ENCODE data around the gene ITGA8. TPM values are rescaled to one million over a fixed set of nuclear protein-coding genes. Genes with fewer than 3 reads are reported as not detected.

Gene ITGA8
- total and polyA plus RNA-seq, 10 donors, result 1.7 to 60.3 (median 32.9) TPM

DNA sequence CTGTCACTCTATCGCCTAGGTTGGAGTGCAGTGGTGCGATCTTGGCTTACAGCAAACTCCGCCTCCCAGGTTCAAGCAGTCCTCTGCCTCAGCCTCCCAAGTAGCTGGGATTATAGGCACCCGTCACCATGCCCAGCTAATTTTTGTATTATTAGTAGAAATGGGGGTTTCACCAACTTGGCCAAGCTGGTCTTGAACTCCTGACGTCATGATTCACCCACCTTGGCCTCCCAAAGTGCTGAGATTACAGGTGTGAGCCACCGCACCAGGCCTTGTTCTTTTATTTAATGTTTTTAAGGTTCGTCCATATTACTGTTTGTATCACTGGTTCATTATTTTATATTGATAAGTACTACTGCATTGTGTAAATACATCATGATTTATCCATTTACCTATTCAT lies 10.2 kb upstream of the ITGA8 start:
- TF ChIP-seq POLR2AphosphoS5 (IDR thresholded peaks at IDR 0.05) (no peak), POLR2A (IDR thresholded peaks at IDR 0.05) (no peak)
- TF ChIP-seq, protein P1, sequence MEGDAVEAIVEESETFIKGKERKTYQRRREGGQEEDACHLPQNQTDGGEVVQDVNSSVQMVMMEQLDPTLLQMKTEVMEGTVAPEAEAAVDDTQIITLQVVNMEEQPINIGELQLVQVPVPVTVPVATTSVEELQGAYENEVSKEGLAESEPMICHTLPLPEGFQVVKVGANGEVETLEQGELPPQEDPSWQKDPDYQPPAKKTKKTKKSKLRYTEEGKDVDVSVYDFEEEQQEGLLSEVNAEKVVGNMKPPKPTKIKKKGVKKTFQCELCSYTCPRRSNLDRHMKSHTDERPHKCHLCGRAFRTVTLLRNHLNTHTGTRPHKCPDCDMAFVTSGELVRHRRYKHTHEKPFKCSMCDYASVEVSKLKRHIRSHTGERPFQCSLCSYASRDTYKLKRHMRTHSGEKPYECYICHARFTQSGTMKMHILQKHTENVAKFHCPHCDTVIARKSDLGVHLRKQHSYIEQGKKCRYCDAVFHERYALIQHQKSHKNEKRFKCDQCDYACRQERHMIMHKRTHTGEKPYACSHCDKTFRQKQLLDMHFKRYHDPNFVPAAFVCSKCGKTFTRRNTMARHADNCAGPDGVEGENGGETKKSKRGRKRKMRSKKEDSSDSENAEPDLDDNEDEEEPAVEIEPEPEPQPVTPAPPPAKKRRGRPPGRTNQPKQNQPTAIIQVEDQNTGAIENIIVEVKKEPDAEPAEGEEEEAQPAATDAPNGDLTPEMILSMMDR (IDR thresholded peaks at IDR 0.05 in 8 of 11, conservative IDR thresholded peaks at IDR 0.05 in 3 of 11), result no peak
- no peak for DNase-seq
- H3K27ac ChIP-seq, result no peak overlapping the region
- H3K9me3 ChIP-seq, result peaks cover 0 to 21% (median 9%) of the 10 kb centered on the region in 8 donors
- H3K4me3 ChIP-seq, result no peak overlapping the region
- peaks cover 0 to 12% (median 4%) of the 10 kb centered on the region in 6 donors for H3K4me1 ChIP-seq
- no peaks in the 10 kb centered on the region for H3K27me3 ChIP-seq (replicated peaks in 1 of 7)
- intact Hi-C loops (cut with DNase I; ENCODE audit: low total_unique reads), result loop anchor here (5.0 kb wide), 1 partner anchor 298 kb away; no protein-coding TSS in a partner anchor
- H3K36me3 ChIP-seq, result no peaks in the 10 kb centered on the region
- 87 to 95% (median 93%) methylated on average over 7 of the region's 7 CpGs for WGBS, 5 donors

DNA sequence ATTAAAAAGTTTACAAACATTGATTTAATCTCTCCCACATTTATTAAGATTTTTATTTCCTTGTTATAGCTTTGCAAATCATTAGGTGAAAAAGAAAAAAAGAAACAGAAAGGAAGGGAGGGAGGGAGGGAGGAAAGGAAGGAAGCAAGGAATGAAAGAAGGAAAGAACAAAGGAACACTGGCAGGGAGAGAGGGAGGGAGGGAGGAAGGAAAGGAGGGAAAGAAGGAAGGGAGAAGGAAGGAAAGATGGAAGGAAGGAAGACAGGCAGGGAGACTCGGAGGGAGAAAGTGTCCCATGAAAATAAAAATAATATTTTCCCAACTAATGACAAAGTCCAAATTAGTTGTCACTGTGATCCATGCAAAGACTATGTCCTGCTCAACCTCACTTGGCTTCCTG lies 6.3 kb upstream of the ITGA8 start:
- Histone ChIP-seq H3K27ac (no peak overlapping the region), H3K4me1 (peaks cover 0 to 12% (median 4%) of the 10 kb centered on the region in 6 donors), H3K9me3 (peaks cover 0 to 14% (median 9%) of the 10 kb centered on the region in 8 donors), H3K36me3 (no peaks in the 10 kb centered on the region), H3K4me3 (no peak overlapping the region), H3K27me3 (replicated peaks in 1 of 7) (peaks cover 0 to 23% (median 0%) of the 10 kb centered on the region in 7 donors)
- TF ChIP-seq POLR2AphosphoS5 (IDR thresholded peaks at IDR 0.05) (no peak), POLR2A (IDR thresholded peaks at IDR 0.05) (no peak)
- TF ChIP-seq, protein P1 (IDR thresholded peaks at IDR 0.05 in 8 of 11, conservative IDR thresholded peaks at IDR 0.05 in 3 of 11), result no peak
- intact Hi-C loops (cut with DNase I; ENCODE audit: low total_unique reads), result loop anchor here (5.0 kb wide), 1 partner anchor 294 kb away; no protein-coding TSS in a partner anchor
- WGBS, 5 donors, result 41 to 57% (median 51%) methylated on average over 1 of the region's 1 CpG
- DNase-seq, result no peak

DNA sequence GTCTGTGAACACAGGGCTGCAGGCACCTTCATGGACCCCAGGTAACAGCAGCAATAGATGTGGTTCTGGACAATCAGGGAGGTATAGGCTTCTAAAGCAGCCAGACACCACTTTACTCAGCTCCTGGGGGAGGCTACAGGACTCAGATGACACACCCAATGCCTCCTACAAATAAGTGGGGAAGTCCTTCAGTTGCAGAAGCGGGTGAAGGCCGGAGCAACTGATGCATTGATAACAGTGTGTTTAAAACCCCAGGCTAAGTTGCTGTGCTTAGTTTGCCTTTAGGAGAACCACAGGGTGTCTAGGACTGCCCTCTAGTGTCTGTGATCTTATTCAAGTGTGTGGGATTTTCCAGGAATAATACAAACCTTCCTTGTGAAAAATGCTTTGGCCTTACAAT lies 5.9 kb upstream of the ITGA8 start:
- Histone ChIP-seq H3K27ac (no peak overlapping the region), H3K4me1 (peaks cover 0 to 12% (median 4%) of the 10 kb centered on the region in 6 donors), H3K4me3 (no peak overlapping the region), H3K9me3 (peaks cover 0 to 10% (median 6%) of the 10 kb centered on the region in 8 donors), H3K36me3 (no peaks in the 10 kb centered on the region), H3K27me3 (replicated peaks in 1 of 7) (peaks cover 0 to 28% (median 0%) of the 10 kb centered on the region in 7 donors)
- TF ChIP-seq, protein P1 (IDR thresholded peaks at IDR 0.05 in 8 of 11, conservative IDR thresholded peaks at IDR 0.05 in 3 of 11), result peak in 9 of 11 experiments; percentile 15 to 61 (median 30)
- TF ChIP-seq POLR2A (IDR thresholded peaks at IDR 0.05) (no peak), POLR2AphosphoS5 (IDR thresholded peaks at IDR 0.05) (no peak)
- intact Hi-C loops (cut with DNase I; ENCODE audit: low total_unique reads), result loop anchor here (5.0 kb wide), 1 partner anchor 293 kb away; no protein-coding TSS in a partner anchor
- DNase-seq, result no peak
- WGBS, 5 donors, result 2 to 4% (median 4%) methylated on average over 2 of the region's 2 CpGs

DNA sequence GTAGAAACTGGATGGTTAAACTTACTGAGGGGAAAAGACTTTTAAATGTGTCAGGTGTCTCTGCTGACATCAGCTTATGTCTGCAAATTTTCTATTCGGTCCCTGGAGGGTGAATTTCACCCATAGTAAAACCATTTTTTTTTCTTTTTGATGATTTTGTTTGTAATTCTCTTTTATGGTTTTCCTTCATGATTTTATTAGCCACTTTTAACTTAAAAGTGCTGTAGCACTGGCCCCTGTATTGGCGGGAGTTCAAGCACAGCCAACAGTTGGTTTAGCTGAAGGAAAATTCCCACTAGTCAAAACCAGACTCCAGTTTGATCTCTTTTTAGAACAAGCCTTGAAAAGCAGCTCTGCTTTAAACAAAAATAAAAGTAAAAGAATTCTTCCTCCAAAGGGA lies 5.0 kb upstream of the ITGA8 start:
- H3K4me1 ChIP-seq, result peaks cover 0 to 21% (median 9%) of the 10 kb centered on the region in 6 donors
- intact Hi-C loops (cut with DNase I; ENCODE audit: low total_unique reads), result loop anchor here (5.0 kb wide), 1 partner anchor 292 kb away; no protein-coding TSS in a partner anchor
- no peak overlapping the region for H3K4me3 ChIP-seq
- peaks cover 0 to 1% (median 0%) of the 10 kb centered on the region in 8 donors for H3K9me3 ChIP-seq
- peaks cover 0 to 37% (median 4%) of the 10 kb centered on the region in 7 donors for H3K27me3 ChIP-seq (replicated peaks in 1 of 7)
- 77 to 93% (median 82%) methylated on average over 2 of the region's 2 CpGs for WGBS, 5 donors
- DNase-seq, result no peak
- no peaks in the 10 kb centered on the region for H3K36me3 ChIP-seq
- H3K27ac ChIP-seq, result no peak overlapping the region
- TF ChIP-seq, protein P1 (IDR thresholded peaks at IDR 0.05 in 8 of 11, conservative IDR thresholded peaks at IDR 0.05 in 3 of 11), result no peak
- no peak for TF ChIP-seq POLR2AphosphoS5 (IDR thresholded peaks at IDR 0.05)
- TF ChIP-seq POLR2A (IDR thresholded peaks at IDR 0.05), result no peak

All from spleen (tissue), 11 donors.